Skeletal muscle tissue (tissue), 4 donors: ENCODE results near the gene ZNF622. TPM values are rescaled to one million over a fixed set of nuclear protein-coding genes. Genes with fewer than 3 reads are reported as not detected.
"Not testable (repeated sequence)": the region's sequence is repeated elsewhere in the genome, so short reads cannot be mapped to it uniquely, and the experiment has no call there.

Experiments used
- H3K27ac ChIP-seq: one replicate; pipeline ENCODE4 v1.7.0; 2013; ENCODE audit warnings: mild to moderate bottlenecking, low read depth, low read length, inconsistent platforms
- H3K27me3 ChIP-seq, 3 donors: one replicate each; pipeline ENCODE4 v1.7.0; 2013; ENCODE audit warnings: low read length in 3 of 3; ENCODE audit not compliant: control insufficient read depth in 3 of 3, insufficient read depth in 3 of 3
- H3K36me3 ChIP-seq, 3 donors: one replicate each; pipeline ENCODE4 v1.7.0; 2013; ENCODE audit warnings: low read length in 3 of 3; ENCODE audit not compliant: control insufficient read depth in 3 of 3, insufficient read depth in 3 of 3
- H3K4me1 ChIP-seq, 3 donors: one replicate each; pipeline ENCODE4 v1.7.0; 2013; ENCODE audit warnings: low read length in 3 of 3, mild to moderate bottlenecking in 3 of 3; ENCODE audit not compliant: control insufficient read depth in 3 of 3, insufficient read depth in 3 of 3
- H3K4me3 ChIP-seq, 3 donors: one replicate each; pipeline ENCODE4 v1.7.0; 2013; ENCODE audit warnings: low read length in 3 of 3
- H3K9ac ChIP-seq, 3 donors: one replicate each; pipeline ENCODE4 v1.7.0; 2013; ENCODE audit warnings: low read length in 3 of 3, mild to moderate bottlenecking in 3 of 3, moderate library complexity in 2 of 3, low read depth in 1 of 3
- H3K9me3 ChIP-seq, 3 donors: one replicate each; pipeline ENCODE4 v1.7.0; 2013; ENCODE audit warnings: low read length in 3 of 3; ENCODE audit not compliant: control insufficient read depth in 3 of 3
- total RNA-seq: library from RNA; depleted of rRNA; stranded (reverse); fragments of >200 nt; gene quantifications from one replicate; pipeline ENCODE4 v1.2.3, GENCODE V29; 2014
- donor health status: Osteomylitis.

ZNF622 gene
- total RNA-seq, 1 donor from 2014 or later = 28.2 TPM

GRCh38 chr5:16482891-16483290 is 17.3 kb upstream of the ZNF622 start:
- H3K4me3 ChIP-seq = no peak overlapping the region
- no peak overlapping the region for H3K9ac ChIP-seq
- H3K36me3 ChIP-seq = peaks cover 0 to 39% (median 6%) of the 10 kb centered on the region in 3 donors
- H3K9me3 ChIP-seq = no peaks in the 10 kb centered on the region
- no peaks in the 10 kb centered on the region for H3K27me3 ChIP-seq
- H3K4me1 ChIP-seq = peaks cover 13 to 33% (median 17%) of the 10 kb centered on the region in 3 donors
- H3K27ac ChIP-seq = no peak overlapping the region

- Histone ChIP-seq H3K9ac (no peak overlapping the region), H3K9me3 (no peaks in the 10 kb centered on the region), H3K4me3 (no peak overlapping the region), H3K27me3 (no peaks in the 10 kb centered on the region), H3K36me3 (peaks cover 0 to 56% (median 14%) of the 10 kb centered on the region in 3 donors), H3K27ac (no peak overlapping the region), H3K4me1 (peaks cover 0 to 15% (median 7%) of the 10 kb centered on the region in 3 donors)
Observed at GRCh38 chr5:16480821-16481538, 15.4 kb upstream of the ZNF622 start.

- H3K4me1 ChIP-seq = peaks cover 0 to 15% (median 7%) of the 10 kb centered on the region in 3 donors
- H3K27ac ChIP-seq = no peak overlapping the region
- H3K4me3 ChIP-seq = no peak overlapping the region
- no peak overlapping the region for H3K9ac ChIP-seq
- H3K9me3 ChIP-seq = no peaks in the 10 kb centered on the region
- no peaks in the 10 kb centered on the region for H3K27me3 ChIP-seq
- H3K36me3 ChIP-seq = peaks cover 0 to 59% (median 16%) of the 10 kb centered on the region in 3 donors
Observed at GRCh38 chr5:16480144-16480543, 14.5 kb upstream of the ZNF622 start.

- no peak overlapping the region for H3K4me3 ChIP-seq
- H3K4me1 ChIP-seq = peaks cover 0 to 3% (median 0%) of the 10 kb centered on the region in 3 donors
- H3K9me3 ChIP-seq = no peaks in the 10 kb centered on the region
- peaks cover 5 to 67% (median 21%) of the 10 kb centered on the region in 3 donors for H3K36me3 ChIP-seq
- no peak overlapping the region for H3K27ac ChIP-seq
- no peaks in the 10 kb centered on the region for H3K27me3 ChIP-seq
- no peak overlapping the region for H3K9ac ChIP-seq
Observed at GRCh38 chr5:16477541-16477940, 11.9 kb upstream of the ZNF622 start.

- H3K9me3 ChIP-seq, H3K9ac ChIP-seq, H3K27me3 ChIP-seq, H3K4me3 ChIP-seq, H3K4me1 ChIP-seq, H3K27ac ChIP-seq: not testable (repeated sequence)
- H3K36me3 ChIP-seq = peaks cover 5 to 58% (median 21%) of the 10 kb centered on the region in 3 donors
Observed at GRCh38 chr5:16476417-16476816, 10.8 kb upstream of the ZNF622 start.

GRCh38 chr5:16471387-16471786 is 5.8 kb upstream of the ZNF622 start:
- no peaks in the 10 kb centered on the region for H3K27me3 ChIP-seq
- H3K9me3 ChIP-seq = no peaks in the 10 kb centered on the region
- H3K9ac ChIP-seq = no peak overlapping the region
- H3K4me1 ChIP-seq = peaks cover 22 to 28% (median 22%) of the 10 kb centered on the region in 3 donors
- H3K4me3 ChIP-seq = no peak overlapping the region
- peaks cover 5 to 18% (median 10%) of the 10 kb centered on the region in 3 donors for H3K36me3 ChIP-seq
- no peak overlapping the region for H3K27ac ChIP-seq

GRCh38 chr5:16467363-16468219 is 2.0 kb upstream of the ZNF622 start:
- peak overlapping the region; percentile 76 for H3K27ac ChIP-seq
- no peaks in the 10 kb centered on the region for H3K9me3 ChIP-seq
- peak overlapping the region in 2 of 3 donors; percentile 46 to 91 for H3K9ac ChIP-seq
- H3K4me1 ChIP-seq = peaks cover 31 to 63% (median 36%) of the 10 kb centered on the region in 3 donors
- peak overlapping the region; percentile 38 to 99 (median 49) for H3K4me3 ChIP-seq
- H3K36me3 ChIP-seq = peaks cover 9% of the 10 kb centered on the region in 3 donors
- no peaks in the 10 kb centered on the region for H3K27me3 ChIP-seq

- H3K4me1 ChIP-seq = peaks cover 39 to 80% (median 48%) of the 10 kb centered on the region in 3 donors
- H3K9ac ChIP-seq = peak overlapping the region; percentile 86 to 91 (median 90)
Observed at GRCh38 chr5:16464664-16465543, 696 bp downstream of the ZNF622 start.

GRCh38 chr5:16464231-16464630 is 1.4 kb downstream of the ZNF622 start:
- Histone ChIP-seq H3K36me3 (peaks cover 12 to 30% (median 29%) of the 10 kb centered on the region in 3 donors), H3K4me1 (peaks cover 44 to 81% (median 52%) of the 10 kb centered on the region in 3 donors), H3K27ac (no peak overlapping the region), H3K27me3 (no peaks in the 10 kb centered on the region), H3K4me3 (peak overlapping the region; percentile 86 to 99 (median 93)), H3K9ac (peak overlapping the region; percentile 86 to 91 (median 90)), H3K9me3 (no peaks in the 10 kb centered on the region)

More at GRCh38 chr5:16464664-16465543, 696 bp downstream of the ZNF622 start:
- H3K4me3 ChIP-seq = peak overlapping the region; percentile 86 to 99 (median 93)
- H3K27ac ChIP-seq = peak overlapping the region; percentile 76
- H3K9me3 ChIP-seq = no peaks in the 10 kb centered on the region
- H3K36me3 ChIP-seq = peaks cover 12 to 29% (median 29%) of the 10 kb centered on the region in 3 donors
- no peaks in the 10 kb centered on the region for H3K27me3 ChIP-seq
